Trophoblast cell (in vitro differentiated cells and primary cell): ENCODE measurements around the gene CPNE8.

ENCODE experiments used
- DNase-seq, 2 donors: peaks; one replicate each; pipeline ENCODE4 v3.0.0-alpha.2; 2016
- H2AFZ ChIP-seq: 2 replicates; pipeline ENCODE4 v1.6.1; 2013; ENCODE audit warnings: low read length, moderate library complexity, mild to moderate bottlenecking; ENCODE audit not compliant: insufficient read depth, poor library complexity
- H2AK5ac ChIP-seq: 2 replicates; pipeline ENCODE4 v1.6.1; 2013; ENCODE audit warnings: mild to moderate bottlenecking, low read length
- H2BK120ac ChIP-seq: 2 replicates; pipeline ENCODE4 v1.6.1; 2013; ENCODE audit warnings: low read length, mild to moderate bottlenecking, moderate library complexity; ENCODE audit not compliant: insufficient read depth, poor library complexity
- H2BK12ac ChIP-seq: 2 replicates; pipeline ENCODE4 v1.6.1; 2013; ENCODE audit warnings: mild to moderate bottlenecking, low read length, moderate library complexity
- H2BK5ac ChIP-seq: 2 replicates; pipeline ENCODE4 v1.6.1; 2013; ENCODE audit warnings: low read length, low read depth, moderate library complexity, mild to moderate bottlenecking; ENCODE audit not compliant: poor library complexity
- H3K14ac ChIP-seq: 2 replicates; pipeline ENCODE4 v1.6.1; 2013; ENCODE audit warnings: mild to moderate bottlenecking, low read length
- H3K18ac ChIP-seq: 2 replicates; pipeline ENCODE4 v1.6.1; 2013; ENCODE audit warnings: mild to moderate bottlenecking, low read length
- H3K23ac ChIP-seq: 2 replicates; pipeline ENCODE4 v1.6.1; 2013; ENCODE audit warnings: low read length
- H3K27ac ChIP-seq: 2 replicates; pipeline ENCODE4 v1.5.1; 2013; ENCODE audit warnings: low read depth, mild to moderate bottlenecking, inconsistent platforms, low read length, moderate library complexity
- H3K27me3 ChIP-seq: 2 replicates; pipeline ENCODE4 v1.6.1; 2013; ENCODE audit warnings: inconsistent platforms, mild to moderate bottlenecking, low read length, moderate library complexity; ENCODE audit not compliant: insufficient read depth
- H3K36me3 ChIP-seq, 2 experiments: 1 replicate in 1 of 2; 2 replicates in 1 of 2; pipeline ENCODE4 v1.6.1; 2013; ENCODE audit warnings: low read length in 2 of 2, mild to moderate bottlenecking in 2 of 2, moderate library complexity in 1 of 2; ENCODE audit not compliant: insufficient read depth in 2 of 2, control insufficient read depth in 1 of 2
- H3K4ac ChIP-seq: 2 replicates; pipeline ENCODE4 v1.6.1; 2013; ENCODE audit warnings: low read depth, mild to moderate bottlenecking, low read length, moderate library complexity
- H3K4me1 ChIP-seq, 2 experiments: 1 replicate in 1 of 2; 2 replicates in 1 of 2; pipeline ENCODE4 v1.6.1; 2013; ENCODE audit warnings: low read length in 2 of 2, mild to moderate bottlenecking in 2 of 2, moderate library complexity in 1 of 2; ENCODE audit not compliant: insufficient read depth in 2 of 2, control insufficient read depth in 1 of 2
- H3K4me2 ChIP-seq: 2 replicates; pipeline ENCODE4 v1.6.1; 2013; ENCODE audit warnings: inconsistent platforms, mild to moderate bottlenecking, low read length, moderate library complexity
- H3K4me3 ChIP-seq: 2 replicates; pipeline ENCODE4 v1.5.1; 2013; ENCODE audit warnings: mild to moderate bottlenecking, low read depth, low read length, inconsistent platforms
- H3K79me1 ChIP-seq: one replicate; pipeline ENCODE4 v1.6.1; 2013; ENCODE audit warnings: low read length
- H3K79me2 ChIP-seq: 2 replicates; pipeline ENCODE4 v1.6.1; 2013; ENCODE audit warnings: low read length, mild to moderate bottlenecking; ENCODE audit not compliant: control insufficient read depth, insufficient read depth, poor library complexity
- H3K9ac ChIP-seq: 2 replicates; pipeline ENCODE4 v1.6.1; 2013; ENCODE audit warnings: mild to moderate bottlenecking, low read length
- H3K9me3 ChIP-seq: 2 replicates; pipeline ENCODE4 v1.6.1; 2013; ENCODE audit warnings: low read depth, mild to moderate bottlenecking, control low read depth, inconsistent platforms, low read length; ENCODE audit not compliant: insufficient read depth
- H4K12ac ChIP-seq: 2 replicates; pipeline ENCODE4 v1.6.1; 2013; ENCODE audit warnings: low read depth, mild to moderate bottlenecking, low read length, moderate library complexity
- H4K8ac ChIP-seq: 2 replicates; pipeline ENCODE4 v1.6.1; 2013; ENCODE audit warnings: low read depth, mild to moderate bottlenecking, low read length, moderate library complexity
- H4K91ac ChIP-seq: one replicate; pipeline ENCODE4 v1.6.1; 2013; ENCODE audit warnings: low read depth, mild to moderate bottlenecking, low read length, moderate library complexity
- WGBS: extraction: QIAGEN DNeasy Blood & Tissue Kit; methylation state at CpG from one replicate; pipeline ENCODE4 v1.1.7; 2013; ENCODE audit warnings: missing lambda C conversion rate; ENCODE audit not compliant: insufficient read length, insufficient coverage; ENCODE audit errors: extremely low coverage; 5-methylcytosine and 5-hydroxymethylcytosine counted together

CPNE8 gene

GRCh38 chr12:38892976-38893375 lies 12.4 kb downstream of the CPNE8 start:
- no peaks in the 10 kb centered on the region for H3K79me1 ChIP-seq
- H3K4me1 ChIP-seq = peaks cover 0 to 4% of the 10 kb centered on the region in 2 experiments
- H3K18ac ChIP-seq = no peak overlapping the region
- H3K14ac ChIP-seq = no peak overlapping the region
- H4K91ac ChIP-seq = no peak overlapping the region
- no peak overlapping the region for H3K9ac ChIP-seq
- H3K27ac ChIP-seq = no peak overlapping the region
- H2AFZ ChIP-seq = no peak overlapping the region
- H2BK12ac ChIP-seq = no peak overlapping the region
- H3K4ac ChIP-seq = no peak overlapping the region
- H3K23ac ChIP-seq = no peak overlapping the region
- no peak overlapping the region for H2BK5ac ChIP-seq
- H3K27me3 ChIP-seq = no peaks in the 10 kb centered on the region
- no peaks in the 10 kb centered on the region for H3K9me3 ChIP-seq
- H4K8ac ChIP-seq = no peak overlapping the region
- no peaks in the 10 kb centered on the region for H3K36me3 ChIP-seq
- H3K4me3 ChIP-seq = no peak overlapping the region
- no peaks in the 10 kb centered on the region for H3K79me2 ChIP-seq
- DNase-seq = peak; percentile 31 to 47
- H2BK120ac ChIP-seq = no peak overlapping the region
- no peak overlapping the region for H2AK5ac ChIP-seq
- no peak overlapping the region for H4K12ac ChIP-seq
- H3K4me2 ChIP-seq = no peak overlapping the region

GRCh38 chr12:38892087-38892786 lies 13.2 kb downstream of the CPNE8 start:
- Histone ChIP-seq H2BK12ac (no peak overlapping the region), H2AFZ (no peak overlapping the region), H2BK120ac (no peak overlapping the region), H4K8ac (no peak overlapping the region), H3K4me3 (no peak overlapping the region), H2BK5ac (no peak overlapping the region), H3K18ac (no peak overlapping the region), H3K79me2 (no peaks in the 10 kb centered on the region), H3K4me2 (no peak overlapping the region), H4K91ac (no peak overlapping the region), H3K4ac (no peak overlapping the region), H4K12ac (no peak overlapping the region), H3K36me3 (no peaks in the 10 kb centered on the region), H3K14ac (no peak overlapping the region), H3K23ac (no peak overlapping the region), H3K27me3 (no peaks in the 10 kb centered on the region), H2AK5ac (no peak overlapping the region), H3K4me1 (peaks cover 0 to 4% of the 10 kb centered on the region in 2 experiments), H3K27ac (no peak overlapping the region), H3K79me1 (no peaks in the 10 kb centered on the region), H3K9me3 (no peaks in the 10 kb centered on the region), H3K9ac (no peak overlapping the region)
- peak; percentile 54 to 65 for DNase-seq
- no CpG with 5 or more reads among the region's 4 CpGs for WGBS

GRCh38 chr12:38890102-38890855 lies 15.1 kb downstream of the CPNE8 start:
- H3K18ac ChIP-seq = no peak overlapping the region
- H3K36me3 ChIP-seq = no peaks in the 10 kb centered on the region
- no peak for DNase-seq
- no peak overlapping the region for H3K4me3 ChIP-seq
- H3K9ac ChIP-seq = no peak overlapping the region
- H4K8ac ChIP-seq = no peak overlapping the region
- H3K79me1 ChIP-seq = no peaks in the 10 kb centered on the region
- H4K91ac ChIP-seq = no peak overlapping the region
- no peak overlapping the region for H2BK5ac ChIP-seq
- H3K4ac ChIP-seq = no peak overlapping the region
- H3K27me3 ChIP-seq = no peaks in the 10 kb centered on the region
- H3K23ac ChIP-seq = no peak overlapping the region
- no CpG with 5 or more reads among the region's 1 CpG for WGBS
- H2BK120ac ChIP-seq = no peak overlapping the region
- no peak overlapping the region for H2AK5ac ChIP-seq
- no peaks in the 10 kb centered on the region for H3K79me2 ChIP-seq
- no peak overlapping the region for H3K27ac ChIP-seq
- H3K4me1 ChIP-seq = peaks cover 0 to 4% of the 10 kb centered on the region in 2 experiments
- H3K9me3 ChIP-seq = no peaks in the 10 kb centered on the region
- no peak overlapping the region for H3K4me2 ChIP-seq
- no peak overlapping the region for H2BK12ac ChIP-seq
- H3K14ac ChIP-seq = no peak overlapping the region
- no peak overlapping the region for H4K12ac ChIP-seq
- H2AFZ ChIP-seq = no peak overlapping the region

- Histone ChIP-seq H3K27ac (no peak overlapping the region), H4K8ac (no peak overlapping the region), H3K18ac (no peak overlapping the region), H3K4me3 (no peak overlapping the region), H2BK5ac (no peak overlapping the region), H3K9ac (no peak overlapping the region), H2AFZ (no peak overlapping the region), H3K79me1 (no peaks in the 10 kb centered on the region), H3K23ac (no peak overlapping the region), H3K14ac (no peak overlapping the region), H3K27me3 (no peaks in the 10 kb centered on the region), H3K4ac (no peak overlapping the region), H3K79me2 (no peaks in the 10 kb centered on the region), H4K12ac (no peak overlapping the region), H3K9me3 (no peaks in the 10 kb centered on the region), H2AK5ac (no peak overlapping the region), H3K36me3 (no peaks in the 10 kb centered on the region), H3K4me1 (peaks cover 0 to 4% of the 10 kb centered on the region in 2 experiments), H4K91ac (no peak overlapping the region), H2BK120ac (no peak overlapping the region), H3K4me2 (no peak overlapping the region), H2BK12ac (no peak overlapping the region)
- WGBS = no CpG with 5 or more reads among the region's 5 CpGs
- DNase-seq = no peak
Measured at GRCh38 chr12:38889297-38889815, 16.0 kb downstream of the CPNE8 start.
